Choroid plexus epithelial cell (primary cell): ENCODE results near the gene TCEA3.

Experiments
- DNase-seq: peaks from one replicate; pipeline ENCODE4 v3.0.0-alpha.2; 2010; ENCODE audit warnings: low read depth
- H3K4me3 ChIP-seq: 2 replicates; pipeline ENCODE4 v1.5.1; 2011; ENCODE audit warnings: low read depth, mild to moderate bottlenecking, control low read depth, low read length, moderate library complexity
- TF ChIP-seq, protein P1 (sequence below): conservative IDR thresholded peaks from 2 replicates; pipeline ENCODE4 v1.5.1; 2011; ENCODE audit warnings: low read depth, mild to moderate bottlenecking, control low read depth, inconsistent platforms, low read length, moderate library complexity

TCEA3 gene

DNA sequence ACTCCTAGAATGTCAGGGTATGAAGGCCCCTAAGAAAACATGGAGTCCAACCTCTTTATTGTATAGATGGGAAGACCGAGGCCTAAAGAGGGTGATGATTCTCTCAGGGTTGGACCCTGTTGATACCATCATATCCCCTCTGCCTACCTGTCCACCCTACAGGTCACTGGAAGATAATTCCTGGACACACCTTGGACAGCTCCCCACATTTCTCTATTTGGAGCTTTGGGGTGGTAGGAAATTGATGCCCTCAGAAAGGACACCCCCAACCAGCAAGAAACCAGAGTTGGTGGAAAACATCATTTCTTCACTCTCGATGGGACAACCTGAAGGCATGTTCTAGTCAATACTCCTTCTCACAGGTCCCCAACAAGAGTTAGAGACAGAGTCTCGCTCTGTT lies 3.0 kb upstream of the TCEA3 start:
- no peak overlapping the region for H3K4me3 ChIP-seq
- TF ChIP-seq, protein P1, sequence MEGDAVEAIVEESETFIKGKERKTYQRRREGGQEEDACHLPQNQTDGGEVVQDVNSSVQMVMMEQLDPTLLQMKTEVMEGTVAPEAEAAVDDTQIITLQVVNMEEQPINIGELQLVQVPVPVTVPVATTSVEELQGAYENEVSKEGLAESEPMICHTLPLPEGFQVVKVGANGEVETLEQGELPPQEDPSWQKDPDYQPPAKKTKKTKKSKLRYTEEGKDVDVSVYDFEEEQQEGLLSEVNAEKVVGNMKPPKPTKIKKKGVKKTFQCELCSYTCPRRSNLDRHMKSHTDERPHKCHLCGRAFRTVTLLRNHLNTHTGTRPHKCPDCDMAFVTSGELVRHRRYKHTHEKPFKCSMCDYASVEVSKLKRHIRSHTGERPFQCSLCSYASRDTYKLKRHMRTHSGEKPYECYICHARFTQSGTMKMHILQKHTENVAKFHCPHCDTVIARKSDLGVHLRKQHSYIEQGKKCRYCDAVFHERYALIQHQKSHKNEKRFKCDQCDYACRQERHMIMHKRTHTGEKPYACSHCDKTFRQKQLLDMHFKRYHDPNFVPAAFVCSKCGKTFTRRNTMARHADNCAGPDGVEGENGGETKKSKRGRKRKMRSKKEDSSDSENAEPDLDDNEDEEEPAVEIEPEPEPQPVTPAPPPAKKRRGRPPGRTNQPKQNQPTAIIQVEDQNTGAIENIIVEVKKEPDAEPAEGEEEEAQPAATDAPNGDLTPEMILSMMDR = no peak
- no peak for DNase-seq

DNA sequence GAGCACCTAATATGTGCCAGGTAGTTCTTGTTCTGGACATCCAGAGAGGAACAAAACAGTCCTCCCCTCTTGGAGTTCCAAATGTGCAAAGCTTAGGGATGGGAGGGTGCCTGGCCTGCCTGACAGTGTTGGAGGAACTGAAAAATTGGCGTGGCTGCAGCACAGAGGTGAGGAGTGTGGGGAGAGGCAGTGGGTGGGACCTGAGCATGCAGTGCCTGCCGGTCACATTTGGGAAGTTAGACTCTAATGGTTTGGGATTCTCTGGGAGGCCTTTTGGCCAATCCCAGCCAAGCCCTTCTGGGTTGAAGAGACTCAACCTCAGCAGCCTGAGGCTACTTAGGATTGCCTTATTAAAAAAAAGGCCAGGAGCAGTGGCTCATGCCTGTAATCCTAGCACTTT lies 2.3 kb upstream of the TCEA3 start:
- no peak overlapping the region for H3K4me3 ChIP-seq
- no peak for DNase-seq
- TF ChIP-seq, protein P1 = no peak

DNA sequence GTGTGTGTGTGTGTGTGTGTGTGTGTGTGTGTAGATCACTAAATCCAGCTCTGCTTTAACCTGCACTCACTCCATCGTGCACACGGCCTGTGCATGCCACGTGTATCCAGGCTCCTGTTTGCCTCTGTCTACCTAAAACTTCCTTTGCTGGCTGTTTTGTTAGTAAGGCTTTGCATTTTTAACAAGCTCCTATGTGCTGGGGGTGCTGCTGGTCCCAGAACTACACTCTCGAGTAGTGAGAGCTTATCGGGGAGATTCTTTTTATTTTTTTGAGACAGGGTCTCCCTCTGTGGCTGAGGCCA lies 596 bp upstream of the TCEA3 start:
- DNase-seq = no peak
- TF ChIP-seq, protein P1 = no peak

DNA sequence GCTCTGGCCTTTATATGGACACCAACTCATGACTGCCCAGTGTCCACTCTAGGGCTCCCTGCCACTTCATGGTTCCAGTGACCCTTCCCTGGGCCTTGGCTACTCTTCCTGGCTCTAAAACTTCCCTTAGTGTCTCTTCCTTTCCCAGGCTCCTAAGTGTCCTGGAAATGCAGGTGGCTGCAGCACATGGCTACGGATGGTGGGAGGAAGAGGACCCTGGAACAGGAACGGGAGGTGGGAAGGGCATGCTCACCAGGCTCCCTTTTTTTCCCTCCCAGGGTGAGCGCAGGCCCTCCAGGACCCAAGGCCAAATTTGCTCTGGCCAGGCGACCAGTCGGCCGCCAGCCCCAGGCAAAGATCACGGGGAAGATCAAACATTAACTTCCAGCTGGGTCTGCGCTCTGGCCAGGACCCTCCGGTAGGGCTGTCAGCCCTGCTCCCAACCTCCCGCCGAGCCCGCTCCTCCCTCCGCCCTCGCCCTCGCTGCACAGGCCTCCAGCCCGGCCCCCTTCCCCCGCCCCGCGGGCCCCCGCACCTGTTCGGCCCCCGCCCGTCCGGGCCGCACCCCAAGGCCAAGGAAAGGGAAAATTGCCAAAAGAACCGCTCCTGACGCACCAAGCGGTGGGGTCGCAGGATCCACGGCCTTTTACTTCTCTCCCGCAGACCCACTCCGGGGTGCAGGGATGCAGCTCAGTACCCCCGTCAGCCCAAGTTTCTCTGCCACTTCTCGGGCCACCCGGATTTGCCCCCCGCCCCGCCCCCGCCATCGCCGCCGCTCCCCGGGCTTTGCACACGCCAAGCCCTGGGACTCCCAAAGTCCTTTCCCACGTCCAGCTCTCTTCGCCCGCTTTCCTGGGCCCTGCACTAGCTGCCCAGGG lies 894 bp downstream of the TCEA3 start:
- TF ChIP-seq, protein P1 = no peak
- peak overlapping the region; percentile 50 for H3K4me3 ChIP-seq
- DNase-seq = no peak

More for the DNA sequence above, 596 bp upstream of the TCEA3 start:
- H3K4me3 ChIP-seq = peak overlapping the region; percentile 44

DNA sequence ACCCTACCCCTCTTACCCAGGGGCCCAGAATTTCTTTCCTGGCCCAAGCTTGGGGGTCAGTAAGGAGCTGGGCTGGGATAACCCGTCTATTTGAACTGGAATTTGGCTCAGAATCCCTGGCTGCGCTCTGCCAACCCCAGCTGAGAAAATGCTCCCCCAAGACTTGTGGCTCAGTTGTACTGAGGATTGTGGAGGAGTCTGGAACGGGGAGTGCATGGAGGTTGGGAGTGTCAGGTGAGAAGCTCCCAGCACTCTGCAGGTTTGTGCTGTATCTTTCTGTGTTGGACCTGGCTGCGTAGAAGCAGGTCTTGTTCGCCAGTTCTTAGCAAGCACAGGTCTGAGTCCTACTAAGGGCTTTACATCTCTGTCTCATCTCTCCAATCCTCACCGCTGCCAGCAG lies 1.6 kb downstream of the TCEA3 start:
- TF ChIP-seq, protein P1 = no peak
- no peak overlapping the region for H3K4me3 ChIP-seq
- DNase-seq = no peak

DNA sequence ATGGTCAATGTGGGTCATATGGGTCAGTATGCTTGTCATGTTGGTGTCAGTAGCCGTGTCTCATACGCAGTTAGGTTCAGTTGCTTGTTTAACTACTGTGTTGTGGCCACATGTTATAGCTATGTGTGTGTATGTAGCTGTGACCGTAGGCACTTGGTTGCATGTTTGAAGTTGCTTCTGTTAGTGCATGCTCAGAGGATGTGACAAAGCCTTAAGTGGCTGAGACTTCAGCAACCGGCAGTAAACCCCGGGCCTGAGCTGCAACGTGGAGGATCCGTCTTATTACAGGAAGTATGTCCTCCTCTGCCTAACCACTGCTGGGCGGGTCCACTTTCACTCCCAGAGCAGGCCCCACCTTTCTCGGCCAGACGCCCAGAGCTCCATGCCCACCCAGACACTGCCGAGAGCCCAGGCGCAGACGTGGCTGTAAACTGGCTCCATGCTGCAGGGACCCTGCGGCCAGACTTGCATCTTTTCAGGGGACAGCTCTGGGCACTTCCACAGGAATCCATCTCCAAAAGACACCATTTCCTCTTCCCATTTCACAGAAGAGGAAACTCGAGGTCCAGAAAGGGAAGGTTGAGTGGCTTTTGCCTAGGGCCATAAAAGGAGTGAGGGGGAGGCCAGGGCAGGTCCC lies 2.2 kb downstream of the TCEA3 start:
- DNase-seq = peak; percentile 83
- H3K4me3 ChIP-seq = no peak overlapping the region
- TF ChIP-seq, protein P1 = no peak
